Lower lobe of right lung (tissue), 2 donors: Measurements from ENCODE around the gene ATP2B3. TPM values are rescaled to one million over a fixed set of nuclear protein-coding genes. Genes with fewer than 3 reads are reported as not detected.

Source experiments
- ATAC-seq, 2 donors: fragments of 200-7000 bp; cut with Tn5 transposase; one replicate each; pipeline ENCODE4 v1.9.1; 2020 to 2022; ENCODE audit warnings: mild to moderate bottlenecking in 2 of 2, moderate library complexity in 2 of 2
- DNase-seq: peaks from one replicate; pipeline ENCODE4 v3.0.0-alpha.2; 2020
- H3K27ac ChIP-seq: fragments of 200-600 bp; one replicate; pipeline ENCODE4 v1.8.0; 2022
- H3K27me3 ChIP-seq: fragments of 200-600 bp; one replicate; pipeline ENCODE4 v1.8.0; 2022; ENCODE audit warnings: low read depth
- H3K36me3 ChIP-seq: fragments of 200-600 bp; one replicate; pipeline ENCODE4 v1.8.0; 2022; ENCODE audit warnings: mild to moderate bottlenecking
- H3K4me1 ChIP-seq: fragments of 200-600 bp; one replicate; pipeline ENCODE4 v1.8.0; 2022
- H3K4me3 ChIP-seq: fragments of 200-600 bp; one replicate; pipeline ENCODE4 v1.8.0; 2022; ENCODE audit warnings: mild to moderate bottlenecking
- H3K9me3 ChIP-seq: fragments of 200-600 bp; one replicate; pipeline ENCODE4 v1.8.0; 2022
- CTCF ChIP-seq: fragments of 200-600 bp; IDR thresholded peaks from one replicate; pipeline ENCODE4 v1.8.0; 2022; ENCODE audit warnings: antibody characterized with exemption, mild to moderate bottlenecking
- intact Hi-C: fragments of 100-400 bp; cut with DNase I; formaldehyde crosslinking; loops from one replicate; pipeline ENCODE4 v1.11.0; 2022
- long read RNA-seq: library from polyadenylated mRNA; unstranded; transcript quantifications from one replicate; pipeline ENCODE4 v2.0.0, GENCODE V29; 2021
- total RNA-seq: library from RNA; stranded (reverse); fragmentation: NEBNext Ultra II Directional; extraction: Animal tissue kit (Norgen Biotek cat#: 25700); gene quantifications from one replicate; pipeline ENCODE4 v1.2.1, GENCODE V29; 2021
- donor health status: DM: no; HTN: yes; CAD: no; lungs with severe emphysema.

The ATP2B3 gene
- total RNA-seq, result not detected
- long read RNA-seq, result 0 reads

GRCh38 chrX:153517423-153517822 lies at the start of gene ATP2B3:
ATP2B3 (plus strand) TSS chrX:153517642; CDS start chrX:153536248, 18,606 bp downstream.
- no peak for DNase-seq
- TF ChIP-seq CTCF, result no peak
- intact Hi-C loops, result no loop called here
- no peaks in the 10 kb centered on the region for H3K36me3 ChIP-seq
- no peak for ATAC-seq
- H3K4me1 ChIP-seq, result no peaks in the 10 kb centered on the region
- no peak within 1 kb of the TSS for H3K27ac ChIP-seq
- H3K9me3 ChIP-seq, result no peaks in the 10 kb centered on the region
- no peak within 1 kb of the TSS for H3K4me3 ChIP-seq
- peaks cover 11% of the 10 kb centered on the region for H3K27me3 ChIP-seq

DNA sequence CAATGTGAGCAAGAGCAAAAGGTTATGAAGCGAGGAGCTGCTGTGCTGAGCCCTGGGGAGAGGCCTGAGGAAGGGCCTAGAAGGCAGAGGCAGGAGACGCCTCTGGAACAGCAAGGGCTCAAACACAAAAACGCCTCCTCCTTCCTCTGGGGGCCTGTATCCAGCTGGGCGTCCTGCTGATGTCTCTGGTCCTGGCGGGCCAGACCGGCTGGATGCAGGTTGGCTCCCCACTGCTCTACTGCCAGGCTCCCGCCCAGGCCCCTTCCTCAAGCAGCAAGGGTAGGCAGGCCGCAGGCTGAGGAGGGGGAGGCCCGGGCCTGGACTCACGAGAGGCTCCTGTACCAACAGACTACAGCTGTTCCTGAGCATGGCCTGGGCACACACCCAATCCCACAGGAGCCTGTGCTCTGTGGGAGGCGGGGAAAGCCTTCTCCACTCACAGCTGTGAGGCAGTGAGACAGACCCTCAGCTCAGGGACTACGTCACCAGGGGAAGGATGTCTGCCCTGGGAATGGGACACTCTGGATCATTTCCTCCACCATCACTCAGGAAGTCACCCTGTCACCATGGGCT lies 49.3 kb upstream of the ATP2B3 start:
- Histone ChIP-seq H3K27ac (no peak overlapping the region), H3K36me3 (no peaks in the 10 kb centered on the region), H3K4me1 (peaks cover 11% of the 10 kb centered on the region), H3K9me3 (no peaks in the 10 kb centered on the region), H3K4me3 (no peak overlapping the region), H3K27me3 (no peaks in the 10 kb centered on the region)
- intact Hi-C loops, result no loop called here
- DNase-seq (no peak), ATAC-seq (no peak)
- TF ChIP-seq CTCF, result no peak

GRCh38 chrX:153469811-153470410 lies 47.5 kb upstream of the ATP2B3 start:
- no peaks in the 10 kb centered on the region for H3K27me3 ChIP-seq
- ATAC-seq (peak; percentile 28 to 49), DNase-seq (no peak)
- peak overlapping the region; percentile 72 for H3K4me3 ChIP-seq
- intact Hi-C loops, result no loop called here
- TF ChIP-seq CTCF, result peak; percentile 6
- peaks cover 12% of the 10 kb centered on the region for H3K4me1 ChIP-seq
- H3K9me3 ChIP-seq, result no peaks in the 10 kb centered on the region
- H3K27ac ChIP-seq, result peak overlapping the region; percentile 80
- H3K36me3 ChIP-seq, result no peaks in the 10 kb centered on the region

- TF ChIP-seq CTCF, result peak; percentile 71
- intact Hi-C loops, result no loop called here
- ATAC-seq, result peak; percentile 94 to 96
- Histone ChIP-seq H3K36me3 (no peaks in the 10 kb centered on the region), H3K4me3 (peak within 1 kb of the TSS; percentile 72), H3K9me3 (no peaks in the 10 kb centered on the region), H3K4me1 (peaks cover 15% of the 10 kb centered on the region), H3K27ac (peak within 1 kb of the TSS; percentile 80), H3K27me3 (no peaks in the 10 kb centered on the region)
- DNase-seq, result peak; percentile 91
Observed at GRCh38 chrX:153470411-153471363, 46.8 kb upstream of the ATP2B3 start, which contains the start of gene HAUS7. HAUS7 (minus strand) TSS chrX:153470576; CDS start chrX:153470557, 19 bp downstream.

GRCh38 chrX:153471663-153472280 lies 45.7 kb upstream of the ATP2B3 start:
- no peaks in the 10 kb centered on the region for H3K27me3 ChIP-seq
- no peak overlapping the region for H3K4me3 ChIP-seq
- peaks cover 15% of the 10 kb centered on the region for H3K4me1 ChIP-seq
- H3K27ac ChIP-seq, result no peak overlapping the region
- no peak for TF ChIP-seq CTCF
- intact Hi-C loops, result no loop called here
- H3K36me3 ChIP-seq, result no peaks in the 10 kb centered on the region
- no peak for ATAC-seq
- DNase-seq, result no peak
- H3K9me3 ChIP-seq, result no peaks in the 10 kb centered on the region
